GM18873 (cell line): ENCODE measurements around the gene SORCS2.

Experiments used
- ATAC-seq: cut with Tn5 transposase; IDR thresholded peaks from one replicate; pipeline ENCODE4 v1.9.1; 2021; ENCODE audit warnings: mild to moderate bottlenecking, moderate library complexity, moderate number of reproducible peaks; ENCODE audit not compliant: unreplicated experiment, low FRiP score

SORCS2 gene

DNA sequence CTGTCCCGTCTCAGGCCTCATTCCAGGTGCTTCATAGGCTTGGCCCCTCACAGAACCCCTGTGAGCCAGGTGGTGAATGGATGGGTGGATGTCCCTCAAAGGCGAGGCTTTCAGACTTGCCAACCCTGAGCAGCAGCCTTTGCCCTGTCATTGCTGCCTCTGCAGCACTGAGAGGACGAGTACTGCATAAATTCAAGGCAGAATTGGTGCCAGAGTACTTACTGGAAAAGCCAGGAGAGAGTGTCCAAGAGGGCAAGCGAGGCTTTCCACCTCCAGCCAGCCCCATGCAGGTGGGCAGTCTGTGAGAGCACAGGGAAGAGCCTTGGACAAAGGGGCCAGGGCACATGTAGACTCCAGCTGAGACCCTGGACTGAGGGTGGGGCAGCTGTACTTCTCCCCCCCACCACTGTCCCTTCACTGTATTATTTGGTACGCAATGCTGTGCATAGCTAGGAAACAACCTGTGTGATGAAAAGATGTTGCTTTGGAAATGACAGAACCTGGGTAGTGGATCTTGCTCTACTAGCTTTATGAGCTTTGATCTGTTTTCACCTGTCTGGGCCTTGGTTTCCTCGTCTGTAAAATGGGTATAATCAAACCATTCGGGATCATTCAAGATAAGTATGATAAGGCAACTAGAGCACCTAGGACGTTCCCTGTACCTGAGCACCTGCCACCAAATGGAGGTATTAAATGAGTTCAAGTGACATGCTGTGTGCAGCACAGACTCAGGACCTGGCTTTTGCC, 467.3 kb downstream of the SORCS2 start:
- no peak for ATAC-seq

DNA sequence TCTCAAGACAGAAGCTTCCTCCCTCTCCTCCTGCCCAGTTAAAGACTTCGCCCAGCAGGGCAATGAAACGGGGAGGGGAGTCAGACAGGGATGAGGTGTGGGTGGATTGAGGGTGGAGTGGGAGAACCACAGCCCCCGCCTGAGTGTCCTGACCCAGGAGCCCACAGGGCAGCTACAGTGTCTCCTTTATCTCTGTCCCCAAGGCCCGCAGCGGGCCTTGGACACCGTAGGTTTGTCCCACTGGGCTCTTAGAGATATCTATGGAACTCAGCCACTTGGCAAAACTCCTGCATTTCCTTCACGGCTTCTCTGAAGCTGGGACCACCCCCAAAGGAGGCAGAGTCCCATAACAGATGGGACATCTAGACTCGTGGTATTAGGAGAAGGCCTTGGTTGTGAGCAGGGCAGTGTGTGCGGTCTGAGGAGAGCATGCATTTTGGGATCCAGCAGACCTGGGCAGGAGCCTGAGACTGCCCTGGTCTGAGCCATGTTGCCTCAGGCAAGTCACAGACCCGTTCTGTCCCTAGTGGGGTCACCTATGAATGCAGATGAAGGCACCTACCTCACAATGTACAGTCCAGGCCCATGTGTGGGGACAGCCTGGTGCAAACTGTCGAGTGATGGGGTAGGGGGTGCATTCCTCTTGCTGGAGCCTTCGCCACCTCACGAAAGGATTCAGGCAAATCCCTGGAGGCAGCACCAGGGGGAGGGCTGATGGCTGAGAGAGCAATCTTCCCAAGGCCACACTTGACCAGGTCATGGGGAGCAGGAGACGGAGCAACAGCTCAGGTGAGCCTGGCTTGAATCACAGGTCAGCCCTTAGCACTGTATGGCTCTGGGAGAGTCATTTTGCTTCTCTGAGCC, 468.1 kb downstream of the SORCS2 start:
- no peak for ATAC-seq

- no peak for ATAC-seq
These were observed 468.9 kb downstream of the SORCS2 start for GRCh38 chr4:7661066-7661748.

GRCh38 chr4:7661846-7662506, 469.6 kb downstream of the SORCS2 start:
- ATAC-seq: no peak

GRCh38 chr4:7662507-7662846, 470.1 kb downstream of the SORCS2 start:
- ATAC-seq: no peak

- no peak for ATAC-seq
These were observed 470.8 kb downstream of the SORCS2 start for GRCh38 chr4:7663075-7663541.

GRCh38 chr4:7664106-7664505, 471.8 kb downstream of the SORCS2 start:
- no peak for ATAC-seq

GRCh38 chr4:7665321-7665720, 473.0 kb downstream of the SORCS2 start:
- ATAC-seq: no peak

GRCh38 chr4:7666011-7666410, 473.7 kb downstream of the SORCS2 start:
- no peak for ATAC-seq

DNA sequence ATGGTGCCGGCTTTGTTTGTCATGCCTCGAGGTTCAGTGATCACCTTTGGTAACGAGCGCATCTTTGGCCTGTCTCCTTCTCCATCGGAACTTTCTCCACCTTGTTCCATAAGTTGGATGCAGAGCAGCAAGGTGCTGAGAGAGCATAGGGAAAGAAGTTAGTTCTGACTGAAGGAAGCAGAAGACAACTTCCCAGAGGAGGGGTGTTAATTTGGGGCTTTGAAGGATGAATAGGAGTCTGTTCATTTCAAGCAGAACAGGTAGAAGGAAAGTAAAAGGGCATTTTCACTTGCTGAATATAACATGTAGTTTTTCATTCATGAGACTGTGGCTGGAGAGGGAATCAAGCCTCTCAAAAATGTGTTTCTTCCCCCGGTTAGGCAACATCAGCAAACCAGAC, 474.4 kb downstream of the SORCS2 start:
- no peak for ATAC-seq

GRCh38 chr4:7668271-7668670, 475.9 kb downstream of the SORCS2 start:
- ATAC-seq: no peak

DNA sequence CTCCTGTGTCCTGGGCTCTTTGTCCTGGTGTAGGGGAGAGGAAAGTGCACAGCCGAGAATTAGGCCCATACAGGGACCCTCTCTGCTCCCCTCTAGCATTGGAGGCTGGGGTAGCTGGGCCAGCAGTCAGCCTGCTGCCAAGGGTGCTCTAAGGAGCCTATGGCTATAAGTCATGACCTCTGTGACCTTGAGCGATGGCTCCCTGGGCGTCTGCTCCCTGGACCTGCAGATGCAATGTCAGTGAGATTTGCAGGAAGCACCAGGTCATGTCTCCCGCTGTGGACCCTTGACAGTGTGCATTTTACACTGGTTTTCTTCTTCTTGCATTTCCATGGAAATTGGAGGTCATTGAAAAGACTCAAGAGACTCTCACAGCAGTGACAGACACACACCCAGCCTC, 476.5 kb downstream of the SORCS2 start:
- no peak for ATAC-seq

GRCh38 chr4:7672601-7673000, 480.3 kb downstream of the SORCS2 start:
- no peak for ATAC-seq

GRCh38 chr4:7673121-7673520, 480.8 kb downstream of the SORCS2 start:
- ATAC-seq: no peak

GRCh38 chr4:7674706-7675105, 482.4 kb downstream of the SORCS2 start:
- ATAC-seq: no peak

DNA sequence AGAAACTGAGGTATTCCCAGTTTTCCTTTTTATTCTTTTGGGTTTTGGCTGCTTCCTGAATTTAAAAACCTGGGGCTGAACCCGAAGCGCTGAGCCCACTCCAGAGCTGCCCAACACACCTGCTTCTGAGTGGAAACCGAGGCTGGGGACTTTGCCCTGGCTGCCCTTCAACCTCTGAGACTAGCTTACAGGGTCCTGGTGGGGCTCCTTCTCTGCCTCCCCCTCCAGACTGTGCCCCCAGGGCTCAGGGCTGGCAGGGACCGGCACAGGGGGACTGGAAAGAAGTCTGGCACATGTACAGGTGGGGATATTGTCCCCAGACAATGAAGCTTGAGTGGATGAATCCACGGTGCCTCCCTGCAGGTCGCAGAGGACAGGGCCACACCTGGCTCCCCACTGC, 482.8 kb downstream of the SORCS2 start:
- ATAC-seq: no peak

DNA sequence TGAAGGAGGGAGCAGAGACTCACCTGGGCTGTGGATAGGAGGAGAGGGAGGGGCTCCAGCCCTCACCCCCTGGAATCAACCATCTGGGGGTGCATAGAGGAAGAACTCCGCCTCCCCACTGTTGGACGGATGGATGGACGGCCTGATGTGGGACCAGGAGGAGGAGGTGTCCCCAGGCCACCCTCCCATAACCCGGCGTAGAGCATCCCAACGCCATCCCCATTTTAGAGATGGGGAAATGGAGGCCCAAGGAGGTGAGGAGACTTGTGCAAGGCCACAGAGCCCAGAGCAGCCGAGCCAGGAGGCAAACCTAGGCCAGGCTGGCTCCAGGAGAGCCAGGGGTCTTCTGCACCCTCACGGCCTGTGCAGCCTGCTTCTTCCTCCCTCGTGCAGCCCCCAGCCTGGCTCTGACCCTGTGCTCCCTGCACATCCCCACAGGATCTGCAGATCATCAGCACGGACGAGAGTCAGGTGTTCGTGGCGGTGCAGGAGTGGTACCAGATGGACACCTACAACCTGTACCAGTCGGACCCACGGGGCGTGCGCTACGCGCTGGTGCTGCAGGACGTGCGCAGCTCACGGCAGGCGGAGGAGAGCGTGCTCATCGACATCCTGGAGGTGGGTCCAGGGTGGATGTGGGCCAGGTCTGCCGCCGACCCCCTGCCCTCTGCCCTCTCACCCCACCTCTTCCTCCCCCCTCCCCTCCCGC, 483.4 kb downstream of the SORCS2 start:
- no peak for ATAC-seq

DNA sequence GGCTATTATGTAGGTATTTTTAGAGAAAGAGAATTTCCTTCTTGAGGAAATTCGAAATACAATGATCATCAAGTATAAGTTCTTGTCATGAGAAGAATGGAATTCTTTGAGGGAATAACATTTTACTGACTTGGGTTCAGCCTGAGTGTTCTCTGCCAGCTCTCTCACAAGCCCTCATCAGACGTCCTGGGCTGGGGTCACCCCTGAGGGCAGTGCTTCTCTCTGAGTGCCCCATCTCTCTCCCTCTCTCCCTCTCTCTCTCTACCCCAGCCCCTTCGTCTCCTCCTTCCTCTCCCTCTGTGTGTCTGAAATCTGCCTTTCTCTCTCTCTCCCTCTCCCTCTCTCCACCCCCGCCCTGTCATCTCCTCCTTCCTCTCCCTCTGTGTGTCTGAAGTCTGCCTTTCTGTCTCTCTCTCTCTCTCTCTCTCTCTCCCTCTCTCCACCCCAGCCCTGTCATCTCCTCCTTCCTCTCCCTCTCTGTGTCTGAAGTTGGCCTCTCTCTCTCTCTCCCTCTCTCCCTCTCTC, 484.1 kb downstream of the SORCS2 start:
- no peak for ATAC-seq

GRCh38 chr4:7677086-7677485, 484.7 kb downstream of the SORCS2 start:
- ATAC-seq: no peak

GRCh38 chr4:7677799-7678301, 485.5 kb downstream of the SORCS2 start:
- no peak for ATAC-seq
